IMR-90 (cell line): ENCODE results near the gene TMEM184B. TPM values are rescaled to one million over a fixed set of nuclear protein-coding genes. Genes with fewer than 3 reads are reported as not detected.

Experiments used
- ATAC-seq: fragments of 200-7000 bp; cut with Tn5 transposase; 2 replicates; pipeline ENCODE4 v1.9.1; 2020; ENCODE audit warnings: low read depth, mild to moderate bottlenecking, moderate library complexity
- BruUV-seq: library from RNA; stranded (reverse); fragments of 400-500 nt; replicated peaks from 2 replicates; lab custom pipeline; 2021; lab: Mats Ljungman, UMichigan
- CTCF ChIA-PET: fragments of 300-600 bp; formaldehyde crosslinking; extraction: SDS; loops from one replicate; lab custom pipeline; 2021; ENCODE audit warnings: antibody characterized with exemption; lab: Yijun Ruan, JAX
- POLR2A ChIA-PET: fragments of 300-600 bp; sonication (Branson Sonifier 250); formaldehyde crosslinking; loops from one replicate; lab custom pipeline; 2022; ENCODE audit warnings: antibody characterized with exemption; ENCODE audit not compliant: unreplicated experiment; lab: Charles Lee
- DNase-seq: peaks from one replicate; pipeline ENCODE4 v3.0.0; 2013
- H2AFZ ChIP-seq: replicated peaks from 2 replicates; pipeline ENCODE3; 2013; ENCODE audit warnings: low read length, mild to moderate bottlenecking; ENCODE audit not compliant: poor library complexity
- H2AK5ac ChIP-seq: 2 replicates; pipeline ENCODE4 v1.6.1; 2013; ENCODE audit warnings: low read depth, low read length, inconsistent platforms
- H2AK9ac ChIP-seq: replicated peaks from 2 replicates; pipeline ENCODE3; 2013; ENCODE audit warnings: mild to moderate bottlenecking, low read depth, low read length, moderate library complexity; ENCODE audit not compliant: poor library complexity
- H2BK120ac ChIP-seq: 2 replicates; pipeline ENCODE4 v1.6.1; 2013; ENCODE audit warnings: low read depth, low read length, inconsistent platforms
- H2BK15ac ChIP-seq: 3 replicates; pipeline ENCODE4 v1.6.1; 2013; ENCODE audit warnings: low read depth, low read length, inconsistent platforms
- H2BK20ac ChIP-seq: 2 replicates; pipeline ENCODE4 v1.6.1; 2013; ENCODE audit warnings: low read depth, mild to moderate bottlenecking, inconsistent platforms, low read length, moderate library complexity
- H2BK5ac ChIP-seq: 2 replicates; pipeline ENCODE4 v1.6.1; 2013; ENCODE audit warnings: mild to moderate bottlenecking, low read depth, low read length, inconsistent platforms; ENCODE audit not compliant: poor library complexity, severe bottlenecking
- H3K14ac ChIP-seq: replicated peaks from 2 replicates; pipeline ENCODE4 v1.6.1; 2013; ENCODE audit warnings: low read depth, low read length, inconsistent platforms
- H3K18ac ChIP-seq: 2 replicates; pipeline ENCODE4 v1.6.1; 2013; ENCODE audit warnings: low read depth, low read length, control low read depth
- H3K23ac ChIP-seq: 2 replicates; pipeline ENCODE4 v1.6.1; 2013; ENCODE audit warnings: low read depth, low read length, inconsistent platforms
- H3K27ac ChIP-seq: 2 replicates; pipeline ENCODE4 v1.5.1; 2013; ENCODE audit warnings: mild to moderate bottlenecking, control low read depth, low read length; ENCODE audit not compliant: insufficient read depth
- H3K27me3 ChIP-seq: 2 replicates; pipeline ENCODE4 v1.6.1; 2013; ENCODE audit warnings: low read length; ENCODE audit not compliant: control insufficient read depth, insufficient read depth
- H3K36me3 ChIP-seq: 2 replicates; pipeline ENCODE4 v1.6.1; 2013; ENCODE audit warnings: low read length, mixed read lengths; ENCODE audit not compliant: control insufficient read depth, insufficient read depth
- H3K4ac ChIP-seq: 2 replicates; pipeline ENCODE4 v1.6.1; 2013; ENCODE audit warnings: low read depth, low read length, inconsistent platforms
- H3K4me1 ChIP-seq: 2 replicates; pipeline ENCODE4 v1.6.1; 2013; ENCODE audit warnings: low read length, mixed read lengths; ENCODE audit not compliant: control insufficient read depth, insufficient read depth
- H3K4me2 ChIP-seq: 2 replicates; pipeline ENCODE4 v1.6.1; 2013; ENCODE audit warnings: low read depth, mild to moderate bottlenecking, control low read depth, low read length, moderate library complexity
- H3K4me3 ChIP-seq: 2 replicates; pipeline ENCODE4 v1.5.1; 2013; ENCODE audit warnings: low read depth, mild to moderate bottlenecking, control low read depth, low read length, moderate library complexity; ENCODE audit not compliant: insufficient read depth
- H3K56ac ChIP-seq: 2 replicates; pipeline ENCODE4 v1.6.1; 2013; ENCODE audit warnings: low read length, inconsistent platforms; ENCODE audit not compliant: insufficient read depth; ENCODE audit errors: extremely low read depth
- H3K79me1 ChIP-seq, 2 experiments: 2 replicates each; pipeline ENCODE4 v1.6.1; 2013; ENCODE audit warnings: low read length in 2 of 2, inconsistent platforms in 1 of 2, low read depth in 1 of 2
- H3K9ac ChIP-seq: 2 replicates; pipeline ENCODE4 v1.6.1; 2013; ENCODE audit warnings: low read depth, low read length, control low read depth
- H3K9me1 ChIP-seq: 2 replicates; pipeline ENCODE4 v1.6.1; 2013; ENCODE audit warnings: low read length, inconsistent platforms; ENCODE audit not compliant: insufficient read depth
- H3K9me3 ChIP-seq: 2 replicates; pipeline ENCODE4 v1.6.1; 2013; ENCODE audit warnings: low read length; ENCODE audit not compliant: control insufficient read depth, insufficient read depth
- H4K20me1 ChIP-seq: 2 replicates; pipeline ENCODE4 v1.6.1; 2013; ENCODE audit warnings: low read length, inconsistent platforms; ENCODE audit not compliant: insufficient read depth
- H4K5ac ChIP-seq: 2 replicates; pipeline ENCODE4 v1.6.1; 2013; ENCODE audit warnings: mild to moderate bottlenecking, low read depth, low read length, control low read depth
- H4K8ac ChIP-seq, 2 experiments: 2 replicates each; pipeline ENCODE4 v1.6.1; 2013; ENCODE audit warnings: low read depth in 2 of 2, low read length in 2 of 2, control low read depth in 1 of 2, inconsistent platforms in 1 of 2
- H4K91ac ChIP-seq: 2 replicates; pipeline ENCODE4 v1.6.1; 2013; ENCODE audit warnings: low read depth, low read length, inconsistent platforms; ENCODE audit not compliant: insufficient read depth
- BHLHE40 ChIP-seq: fragments of 150-350 bp; IDR thresholded peaks from 2 replicates; pipeline ENCODE4 v1.6.1; 2016; ENCODE audit warnings: mild to moderate bottlenecking, low read depth, low read length
- CEBPB ChIP-seq: IDR thresholded peaks from 2 replicates; pipeline ENCODE4 v1.6.1; 2012; ENCODE audit warnings: low read depth, low read length, improper control_type of control experiment
- CHD1 ChIP-seq: IDR thresholded peaks from 2 replicates; pipeline ENCODE4 v1.6.1; 2012; ENCODE audit warnings: low read depth, low read length, improper control_type of control experiment
- FOS ChIP-seq: fragments of 150-350 bp; IDR thresholded peaks from 2 replicates; pipeline ENCODE4 v1.6.1; 2016; ENCODE audit warnings: low read depth, low read length
- MAFK ChIP-seq: IDR thresholded peaks from 2 replicates; pipeline ENCODE4 v1.6.1; 2012; ENCODE audit warnings: low read depth, low read length, improper control_type of control experiment
- MAZ ChIP-seq: IDR thresholded peaks from 2 replicates; pipeline ENCODE4 v1.6.1; 2012; ENCODE audit warnings: low read depth, mild to moderate bottlenecking, low read length, improper control_type of control experiment, moderate library complexity, borderline replicate concordance
- NFE2L2 ChIP-seq: fragments of 150-350 bp; IDR thresholded peaks from 2 replicates; pipeline ENCODE4 v1.6.1; 2016; ENCODE audit warnings: low read depth, mild to moderate bottlenecking, low read length
- POLR2A ChIP-seq: IDR thresholded peaks from 2 replicates; pipeline ENCODE4 v1.6.1; 2012; ENCODE audit warnings: mild to moderate bottlenecking, low read depth, low read length
- RAD21 ChIP-seq: IDR thresholded peaks from 2 replicates; pipeline ENCODE4 v1.6.1; 2012; ENCODE audit warnings: low read length, improper control_type of control experiment
- RCOR1 ChIP-seq: IDR thresholded peaks from 2 replicates; pipeline ENCODE4 v1.6.1; 2012; ENCODE audit warnings: mild to moderate bottlenecking, low read length, improper control_type of control experiment; ENCODE audit not compliant: insufficient replicate concordance
- SMC3 ChIP-seq: fragments of 150-350 bp; IDR thresholded peaks from 2 replicates; pipeline ENCODE4 v1.6.1; 2016; ENCODE audit warnings: low read depth, mild to moderate bottlenecking, antibody characterized with exemption, low read length, moderate library complexity
- WGBS, 2 experiments: methylation state at CpG; one replicate each; pipeline versions ENCODE4 v1.1.5 to v1.1.7; 2013; ENCODE audit warnings: missing lambda C conversion rate in 2 of 2; ENCODE audit not compliant: insufficient read length in 1 of 2; ENCODE audit errors: extremely low coverage in 2 of 2; 5-methylcytosine and 5-hydroxymethylcytosine counted together
- dilution Hi-C: fragments of 300-500 bp; cut with HindIII; formaldehyde crosslinking; loops from one replicate; pipeline ENCODE4 v1.14.3; 2018; ENCODE audit warnings: low sequenced_read_pairs; ENCODE audit not compliant: unreplicated experiment
- in situ Hi-C: fragments of 300-500 bp; cut with MboI; formaldehyde crosslinking; loops from 3 replicates; pipeline ENCODE4 v1.14.3; 2019; ENCODE audit warnings: low sequenced_read_pairs, inconsistent platforms, mixed read lengths
- intact Hi-C: fragments of 100-400 bp; cut with micrococcal nuclease; formaldehyde crosslinking; loops from 2 replicates; pipeline ENCODE4 v1.10.0; 2022
- polyA plus RNA-seq, 3 experiments: library from polyadenylated mRNA; depleted of rRNA; stranded (reverse); fragments of >200 nt; gene quantifications; 2 replicates each; pipeline ENCODE4 v1.2.3, GENCODE V29; 2012; ENCODE audit warnings: low replicate concordance in 1 of 3
- total RNA-seq: library from RNA; depleted of rRNA; stranded (reverse); fragments of >200 nt; gene quantifications from 2 replicates; pipeline ENCODE4 v1.2.3, GENCODE V29; 2012
- TF ChIP-seq, protein P1 (sequence below): conservative IDR thresholded peaks from 2 replicates; pipeline ENCODE4 v1.5.1; 2012; ENCODE audit warnings: mild to moderate bottlenecking, low read depth, low read length, improper control_type of control experiment
- TF ChIP-seq, protein P2 (sequence below): fragments of 150-350 bp; IDR thresholded peaks from 2 replicates; pipeline ENCODE4 v1.6.1; 2016; ENCODE audit warnings: low read depth, mild to moderate bottlenecking, low read length, moderate library complexity, borderline replicate concordance
- TF ChIP-seq, protein P3 (sequence below): fragments of 150-350 bp; IDR thresholded peaks from 2 replicates; pipeline ENCODE4 v1.6.1; 2017; ENCODE audit warnings: mild to moderate bottlenecking, antibody characterized with exemption, low read length, low read depth

Gene TMEM184B
- total and polyA plus RNA-seq, 2 of the 4 experiments (the other 2 are of a cell fraction), result 9.1 to 81.1 TPM

DNA sequence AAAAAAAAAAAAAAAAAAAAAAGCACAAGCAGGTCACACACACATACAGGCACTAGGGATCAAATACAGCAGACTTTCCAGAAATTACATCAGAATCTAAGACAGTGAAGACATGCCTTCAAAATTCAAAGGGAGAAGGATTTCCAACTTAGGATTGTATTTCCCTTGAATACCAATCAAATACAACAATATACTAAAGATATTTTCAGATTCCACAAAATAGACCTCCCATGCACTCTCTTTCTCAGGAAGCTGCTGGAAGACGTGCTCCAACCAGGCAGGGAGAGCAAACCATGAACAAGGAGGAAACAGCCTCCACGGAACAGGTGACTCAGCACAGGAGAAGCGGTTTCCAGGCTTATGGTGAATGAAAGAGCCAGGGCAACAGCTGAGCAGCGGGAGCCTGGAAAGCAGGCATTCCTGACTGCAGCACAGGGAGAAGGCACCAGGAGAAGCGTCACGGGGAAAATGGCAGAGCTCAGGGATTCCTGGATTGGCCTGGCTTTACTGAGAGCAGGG is 32.0 kb downstream of the TMEM184B start:
- Histone ChIP-seq H4K91ac (peak overlapping the region; percentile 23; the same call in 1 of the 2 replicates), H2AFZ (no peak overlapping the region), H3K4ac (peak overlapping the region; percentile 86), H4K5ac (no peak overlapping the region), H2AK5ac (peak overlapping the region; percentile 87), H3K23ac (peak overlapping the region; percentile 85), H3K36me3 (peaks cover 28% of the 10 kb centered on the region), H3K4me1 (peaks cover 38% of the 10 kb centered on the region), H2AK9ac (no peak overlapping the region), H2BK20ac (peak overlapping the region; percentile 73), H3K56ac (0 out of 2 replicates have a peak overlapping the region, but pooled peaks have one; percentile 26), H2BK120ac (peak overlapping the region; percentile 62), H3K9me1 (peaks cover 18% of the 10 kb centered on the region), H2BK15ac (peak overlapping the region; percentile 16; the same call in 1 of the 3 replicates), H3K9ac (peak overlapping the region; percentile 39; the same call in 1 of the 2 replicates), H3K18ac (no peak overlapping the region; the same call in 1 of the 2 replicates), H3K14ac (peak overlapping the region; percentile 71; the same call in 1 of the 2 replicates), H3K4me2 (no peak overlapping the region), H3K4me3 (no peak overlapping the region), H3K27me3 (no peaks in the 10 kb centered on the region), H4K8ac (peak overlapping the region in 1 of 2 experiments; percentile 83; a peak in 2 of 4 replicates), H3K79me1 (peaks cover 10 to 82% of the 10 kb centered on the region in 2 experiments; a peak in 3 of 4 replicates), H3K27ac (peak overlapping the region; percentile 64), H2BK5ac (peak overlapping the region; percentile 75), H3K9me3 (no peaks in the 10 kb centered on the region), H4K20me1 (0 out of 2 replicates have a peak, but pooled peaks cover 3% of the 10 kb centered on the region)
- in situ Hi-C loops, result no loop called here
- WGBS, 2 experiments, result 31% methylated on average over 4 of the region's 6 CpGs; no CpG with 5 or more reads in 1 of the 2 experiments
- DNase-seq (peak; percentile 91), ATAC-seq (peak; percentile 19)
- ChIA-PET CTCF (interaction anchor here (1.6 kb wide), 1 partner anchor 12 kb away, joined by 6 read pairs; no protein-coding TSS in a partner anchor), POLR2A (no interaction called here)
- BruUV-seq, result no TSS peak
- intact Hi-C loops, result loop anchor here (5.0 kb wide), 1 partner anchor 332 kb away; the partner anchor contains the start of gene DMC1
- dilution Hi-C loops, result no loop called here
- TF ChIP-seq NFE2L2, result peak; percentile 63; the same call in 1 of the 2 replicates
- TF ChIP-seq, protein P1, sequence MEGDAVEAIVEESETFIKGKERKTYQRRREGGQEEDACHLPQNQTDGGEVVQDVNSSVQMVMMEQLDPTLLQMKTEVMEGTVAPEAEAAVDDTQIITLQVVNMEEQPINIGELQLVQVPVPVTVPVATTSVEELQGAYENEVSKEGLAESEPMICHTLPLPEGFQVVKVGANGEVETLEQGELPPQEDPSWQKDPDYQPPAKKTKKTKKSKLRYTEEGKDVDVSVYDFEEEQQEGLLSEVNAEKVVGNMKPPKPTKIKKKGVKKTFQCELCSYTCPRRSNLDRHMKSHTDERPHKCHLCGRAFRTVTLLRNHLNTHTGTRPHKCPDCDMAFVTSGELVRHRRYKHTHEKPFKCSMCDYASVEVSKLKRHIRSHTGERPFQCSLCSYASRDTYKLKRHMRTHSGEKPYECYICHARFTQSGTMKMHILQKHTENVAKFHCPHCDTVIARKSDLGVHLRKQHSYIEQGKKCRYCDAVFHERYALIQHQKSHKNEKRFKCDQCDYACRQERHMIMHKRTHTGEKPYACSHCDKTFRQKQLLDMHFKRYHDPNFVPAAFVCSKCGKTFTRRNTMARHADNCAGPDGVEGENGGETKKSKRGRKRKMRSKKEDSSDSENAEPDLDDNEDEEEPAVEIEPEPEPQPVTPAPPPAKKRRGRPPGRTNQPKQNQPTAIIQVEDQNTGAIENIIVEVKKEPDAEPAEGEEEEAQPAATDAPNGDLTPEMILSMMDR, result no peak
- peak; percentile 38; the same call in 1 of the 2 replicates for TF ChIP-seq FOS
- TF ChIP-seq CHD1, result no peak
- no peak for TF ChIP-seq BHLHE40
- TF ChIP-seq CEBPB, result no peak; the same call in 1 of the 2 replicates
- TF ChIP-seq, protein P2, sequence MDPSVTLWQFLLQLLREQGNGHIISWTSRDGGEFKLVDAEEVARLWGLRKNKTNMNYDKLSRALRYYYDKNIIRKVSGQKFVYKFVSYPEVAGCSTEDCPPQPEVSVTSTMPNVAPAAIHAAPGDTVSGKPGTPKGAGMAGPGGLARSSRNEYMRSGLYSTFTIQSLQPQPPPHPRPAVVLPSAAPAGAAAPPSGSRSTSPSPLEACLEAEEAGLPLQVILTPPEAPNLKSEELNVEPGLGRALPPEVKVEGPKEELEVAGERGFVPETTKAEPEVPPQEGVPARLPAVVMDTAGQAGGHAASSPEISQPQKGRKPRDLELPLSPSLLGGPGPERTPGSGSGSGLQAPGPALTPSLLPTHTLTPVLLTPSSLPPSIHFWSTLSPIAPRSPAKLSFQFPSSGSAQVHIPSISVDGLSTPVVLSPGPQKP, result no peak
- TF ChIP-seq, protein P3, sequence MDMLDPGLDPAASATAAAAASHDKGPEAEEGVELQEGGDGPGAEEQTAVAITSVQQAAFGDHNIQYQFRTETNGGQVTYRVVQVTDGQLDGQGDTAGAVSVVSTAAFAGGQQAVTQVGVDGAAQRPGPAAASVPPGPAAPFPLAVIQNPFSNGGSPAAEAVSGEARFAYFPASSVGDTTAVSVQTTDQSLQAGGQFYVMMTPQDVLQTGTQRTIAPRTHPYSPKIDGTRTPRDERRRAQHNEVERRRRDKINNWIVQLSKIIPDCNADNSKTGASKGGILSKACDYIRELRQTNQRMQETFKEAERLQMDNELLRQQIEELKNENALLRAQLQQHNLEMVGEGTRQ, result peak; percentile 24; the same call in 1 of the 2 replicates
- TF ChIP-seq RAD21, result peak; percentile 28; the same call in 1 of the 2 replicates
- TF ChIP-seq RCOR1, result no peak
- no peak; the same call in 1 of the 2 replicates for TF ChIP-seq POLR2A
- TF ChIP-seq SMC3, result no peak
- TF ChIP-seq MAFK, result peak; percentile 66
- TF ChIP-seq MAZ, result no peak
